Keratinocyte (primary cell): ENCODE measurements around the gene SELENOW.

Experiments used
- EZH2 ChIP-seq: IDR thresholded peaks from one replicate; pipeline ENCODE4 v1.6.1; 2012; ENCODE audit warnings: inconsistent platforms, mild to moderate bottlenecking, low read length, moderate library complexity
- TF ChIP-seq, protein P1 (sequence below), 3 experiments: IDR thresholded peaks in 1 of 3; conservative IDR thresholded peaks in 1 of 3; optimal IDR thresholded peaks in 1 of 3; 2 replicates in 2 of 3; 3 replicates in 1 of 3; pipeline versions ENCODE3 to v1.5.1; 2011; ENCODE audit warnings: low read length in 3 of 3, mild to moderate bottlenecking in 3 of 3, moderate library complexity in 2 of 3, control low read depth in 1 of 3, inconsistent platforms in 1 of 3; ENCODE audit not compliant: insufficient read depth in 2 of 3; ENCODE audit errors: extremely low read depth in 1 of 3

DNA sequence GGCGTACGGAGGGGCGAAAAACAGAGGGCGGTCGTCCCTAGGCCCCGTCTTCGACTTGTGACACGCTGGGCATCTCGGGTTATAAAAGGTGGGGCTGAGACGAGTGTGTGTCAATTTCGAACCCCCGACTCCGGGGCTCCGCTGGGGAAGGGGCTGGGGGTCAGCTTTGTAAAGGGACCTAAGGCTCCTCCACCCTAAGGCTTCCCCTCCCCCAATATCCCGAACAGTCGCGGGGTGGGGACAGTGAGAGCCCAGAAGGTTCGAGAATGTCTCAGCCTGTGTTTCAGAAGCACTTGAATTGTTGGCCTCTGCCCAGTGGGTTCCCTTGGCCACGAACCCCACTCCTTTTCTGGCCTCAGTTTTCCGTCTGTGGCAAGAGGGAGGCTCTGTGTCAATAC, 450 bp downstream of the SELENOW start:
- TF ChIP-seq, protein P1, sequence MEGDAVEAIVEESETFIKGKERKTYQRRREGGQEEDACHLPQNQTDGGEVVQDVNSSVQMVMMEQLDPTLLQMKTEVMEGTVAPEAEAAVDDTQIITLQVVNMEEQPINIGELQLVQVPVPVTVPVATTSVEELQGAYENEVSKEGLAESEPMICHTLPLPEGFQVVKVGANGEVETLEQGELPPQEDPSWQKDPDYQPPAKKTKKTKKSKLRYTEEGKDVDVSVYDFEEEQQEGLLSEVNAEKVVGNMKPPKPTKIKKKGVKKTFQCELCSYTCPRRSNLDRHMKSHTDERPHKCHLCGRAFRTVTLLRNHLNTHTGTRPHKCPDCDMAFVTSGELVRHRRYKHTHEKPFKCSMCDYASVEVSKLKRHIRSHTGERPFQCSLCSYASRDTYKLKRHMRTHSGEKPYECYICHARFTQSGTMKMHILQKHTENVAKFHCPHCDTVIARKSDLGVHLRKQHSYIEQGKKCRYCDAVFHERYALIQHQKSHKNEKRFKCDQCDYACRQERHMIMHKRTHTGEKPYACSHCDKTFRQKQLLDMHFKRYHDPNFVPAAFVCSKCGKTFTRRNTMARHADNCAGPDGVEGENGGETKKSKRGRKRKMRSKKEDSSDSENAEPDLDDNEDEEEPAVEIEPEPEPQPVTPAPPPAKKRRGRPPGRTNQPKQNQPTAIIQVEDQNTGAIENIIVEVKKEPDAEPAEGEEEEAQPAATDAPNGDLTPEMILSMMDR (optimal IDR thresholded peaks at IDR 0.05 in 1 of 3, IDR thresholded peaks at IDR 0.05 in 1 of 3, conservative IDR thresholded peaks at IDR 0.05 in 1 of 3; ENCODE audit: extremely low read depth in 1 of 3, insufficient read depth in 2 of 3, low read length in 3 of 3), result no peak
- TF ChIP-seq EZH2, result no peak
